ENCODE data around the gene PRKAR2B. TPM values are rescaled to one million over a fixed set of nuclear protein-coding genes. Genes with fewer than 3 reads are reported as not detected.
"Not testable (repeated sequence)": the region's sequence is repeated elsewhere in the genome, so short reads cannot be mapped to it uniquely, and the experiment has no call there.

PRKAR2B gene
- total RNA-seq, 2 experiments from 2014 or later: 69.0 to 210 TPM

GRCh38 chr7:107152011-107152410, 107.5 kb downstream of the PRKAR2B start:
- H3K9me3 ChIP-seq (ENCODE audit: low read length): no peaks in the 10 kb centered on the region
- no peak overlapping the region for H3K27ac ChIP-seq (ENCODE audit: low read depth, low read length, poor library complexity, severe bottlenecking)
- intact Hi-C loops (cut with micrococcal nuclease; ENCODE audit: unreplicated experiment): no loop called here
- no peak for DNase-seq (ENCODE audit: low spot score)
- no peak overlapping the region for H3K4me3 ChIP-seq (ENCODE audit: low read depth, low read length, poor library complexity, severe bottlenecking)
- no peak overlapping the region for H2AFZ ChIP-seq (ENCODE audit: low read length)
- H4K20me1 ChIP-seq (ENCODE audit: insufficient read depth, low read length): no peaks in the 10 kb centered on the region; the same call in 1 of the 2 replicates
- peaks cover 33% of the 10 kb centered on the region; the same call in 1 of the 2 replicates for H3K79me2 ChIP-seq (ENCODE audit: insufficient read depth, low read depth, low read length)
- H3K9me2 ChIP-seq (ENCODE audit: insufficient read depth, low read length): no peaks in the 10 kb centered on the region
- no TSS peak for BruUV-seq (replicated peaks)
- no peak overlapping the region for H3K4me2 ChIP-seq (ENCODE audit: low read length)
- no peak for TF ChIP-seq CTCF (conservative IDR thresholded peaks at IDR 0.05; ENCODE audit: low read length)
- TF ChIP-seq EZH2phosphoT487 (IDR thresholded peaks at IDR 0.05; ENCODE audit: borderline replicate concordance, low read depth, low read length): no peak
- peaks cover 34% of the 10 kb centered on the region for H3K4me1 ChIP-seq (ENCODE audit: insufficient read depth, low read length, poor library complexity, severe bottlenecking)
- ChIA-PET POLR2A (interaction anchor here (0.7 to 1.3 kb wide), 5 partner anchors 15 to 205 kb away, joined by 3 to 6 read pairs (median 4); no protein-coding TSS in a partner anchor), CTCF (ENCODE audit: unreplicated experiment) (interaction anchor here (1.3 kb wide), 1 partner anchor 204 kb away, joined by 3 read pairs; no protein-coding TSS in a partner anchor)
- H3K36me3 ChIP-seq (ENCODE audit: insufficient read depth, low read length): peaks cover 80% of the 10 kb centered on the region

- TF ChIP-seq CTCF (conservative IDR thresholded peaks at IDR 0.05; ENCODE audit: low read length) (no peak), EZH2phosphoT487 (IDR thresholded peaks at IDR 0.05; ENCODE audit: borderline replicate concordance, low read depth, low read length) (no peak)
- no peak for DNase-seq (ENCODE audit: low spot score)
- H3K79me2 ChIP-seq (ENCODE audit: insufficient read depth, low read depth, low read length): peaks cover 16% of the 10 kb centered on the region; the same call in 1 of the 2 replicates
- H4K20me1 ChIP-seq (ENCODE audit: insufficient read depth, low read length): no peaks in the 10 kb centered on the region; the same call in 1 of the 2 replicates
- H3K4me3 ChIP-seq (ENCODE audit: low read depth, low read length, poor library complexity, severe bottlenecking): no peak overlapping the region
- POLR2A ChIA-PET: no interaction called here
- peaks cover 83% of the 10 kb centered on the region for H3K36me3 ChIP-seq (ENCODE audit: insufficient read depth, low read length)
- H3K4me2 ChIP-seq (ENCODE audit: low read length): no peak overlapping the region
- CTCF ChIA-PET (ENCODE audit: unreplicated experiment): no interaction called here
- peaks cover 5% of the 10 kb centered on the region for H3K4me1 ChIP-seq (ENCODE audit: insufficient read depth, low read length, poor library complexity, severe bottlenecking)
- no peaks in the 10 kb centered on the region for H3K9me2 ChIP-seq (ENCODE audit: insufficient read depth, low read length)
- intact Hi-C loops (cut with micrococcal nuclease; ENCODE audit: unreplicated experiment): no loop called here
- H2AFZ ChIP-seq (ENCODE audit: low read length): no peak overlapping the region
- BruUV-seq (replicated peaks): no TSS peak
- H3K27ac ChIP-seq (ENCODE audit: low read depth, low read length, poor library complexity, severe bottlenecking): no peak overlapping the region
- H3K9me3 ChIP-seq (ENCODE audit: low read length): no peaks in the 10 kb centered on the region
Measured at GRCh38 chr7:107154826-107155225, 110.3 kb downstream of the PRKAR2B start.

- H3K4me3 ChIP-seq (ENCODE audit: low read depth, low read length, poor library complexity, severe bottlenecking); H3K27ac ChIP-seq (ENCODE audit: low read depth, low read length, poor library complexity, severe bottlenecking); DNase-seq (ENCODE audit: low spot score); CTCF ChIA-PET (ENCODE audit: unreplicated experiment); H4K20me1 ChIP-seq (ENCODE audit: insufficient read depth, low read length); BruUV-seq (replicated peaks); H3K4me2 ChIP-seq (ENCODE audit: low read length); H3K4me1 ChIP-seq (ENCODE audit: insufficient read depth, low read length, poor library complexity, severe bottlenecking); H3K9me2 ChIP-seq (ENCODE audit: insufficient read depth, low read length); H3K9me3 ChIP-seq (ENCODE audit: low read length); H2AFZ ChIP-seq (ENCODE audit: low read length); intact Hi-C loops (cut with micrococcal nuclease; ENCODE audit: unreplicated experiment): not testable (repeated sequence)
- POLR2A ChIA-PET: interaction anchor here (0.6 kb wide), 1 partner anchor 11 kb away, joined by 3 read pairs; no protein-coding TSS in a partner anchor
- Histone ChIP-seq H3K79me2 (ENCODE audit: insufficient read depth, low read depth, low read length) (peaks cover 11% of the 10 kb centered on the region; the same call in 1 of the 2 replicates), H3K36me3 (ENCODE audit: insufficient read depth, low read length) (peaks cover 92% of the 10 kb centered on the region)
Measured at GRCh38 chr7:107155726-107156125, 111.2 kb downstream of the PRKAR2B start.
